Fibroblast of the aortic adventitia (primary cell): ENCODE results near the gene EAF1. TPM values are rescaled to one million over a fixed set of nuclear protein-coding genes. Genes with fewer than 3 reads are reported as not detected.
"Not testable (repeated sequence)": the region's sequence is repeated elsewhere in the genome, so short reads cannot be mapped to it uniquely, and the experiment has no call there.

Experiments used
- DNase-seq: peaks from one replicate; pipeline ENCODE4 v3.0.0-alpha.2; 2010; ENCODE audit warnings: low read depth
- H3K4me3 ChIP-seq: 2 replicates; pipeline ENCODE4 v1.5.1; 2011; ENCODE audit warnings: low read depth, mild to moderate bottlenecking, control low read depth, low read length, moderate library complexity
- CTCF ChIP-seq: IDR thresholded peaks from 2 replicates; pipeline ENCODE4 v1.5.1; 2011; ENCODE audit warnings: mild to moderate bottlenecking, low read length, control low read depth, inconsistent platforms; ENCODE audit not compliant: insufficient read depth
- total RNA-seq: library from RNA; depleted of rRNA; stranded (reverse); fragments of >200 nt; gene quantifications from 2 replicates; pipeline ENCODE4 v1.2.3, GENCODE V29; 2012; ENCODE audit warnings: low replicate concordance

Gene EAF1
- total RNA-seq, 1 donor = 21.1 TPM

- no peak for TF ChIP-seq CTCF
- no peak for DNase-seq
- H3K4me3 ChIP-seq = no peak overlapping the region
Measured at GRCh38 chr3:15385901-15386653, 41.3 kb upstream of the EAF1 start.

- DNase-seq, H3K4me3 ChIP-seq: not testable (repeated sequence)
Measured at GRCh38 chr3:15386654-15386955, 40.8 kb upstream of the EAF1 start.

GRCh38 chr3:15387171-15387581 lies 40.2 kb upstream of the EAF1 start:
- no peak for TF ChIP-seq CTCF
- peak; percentile 57 for DNase-seq
- H3K4me3 ChIP-seq = no peak overlapping the region

GRCh38 chr3:15387735-15388134 lies 39.7 kb upstream of the EAF1 start:
- no peak for DNase-seq
- TF ChIP-seq CTCF = no peak

GRCh38 chr3:15388335-15388734 lies 39.1 kb upstream of the EAF1 start:
- not testable (repeated sequence) for DNase-seq, H3K4me3 ChIP-seq

More at GRCh38 chr3:15387735-15388134, 39.7 kb upstream of the EAF1 start:
- no peak overlapping the region for H3K4me3 ChIP-seq

GRCh38 chr3:15390460-15390859 lies 36.9 kb upstream of the EAF1 start:
- no peak for DNase-seq
- TF ChIP-seq CTCF = no peak
- H3K4me3 ChIP-seq = no peak overlapping the region

- H3K4me3 ChIP-seq = no peak overlapping the region
- no peak for TF ChIP-seq CTCF
- no peak for DNase-seq
Measured at GRCh38 chr3:15391007-15391406, 36.4 kb upstream of the EAF1 start.

GRCh38 chr3:15393252-15393651 lies 34.1 kb upstream of the EAF1 start:
- not testable (repeated sequence) for DNase-seq, H3K4me3 ChIP-seq
